Activated T-helper 17 cell treated with anti-CD3 and anti-CD28 coated beads, Interleukin-2, amount 50 U/mL, for 72 hours (primary cell): ENCODE results near the gene WIPF1. TPM values are rescaled to one million over a fixed set of nuclear protein-coding genes. Genes with fewer than 3 reads are reported as not detected.

ENCODE experiments used
- ATAC-seq: fragments of 150-1000 bp; cut with Tn5 transposase; replicated peaks from 2 replicates; pipeline ENCODE4 v1.10.0; 2021; ENCODE audit warnings: mild to moderate bottlenecking, moderate library complexity
- H3K27ac Mint-ChIP-seq: one replicate; pipeline ENCODE4 v1.8.0; 2022; ENCODE audit warnings: mixed read lengths
- H3K27me3 Mint-ChIP-seq: one replicate; pipeline ENCODE4 v1.8.0; 2022; ENCODE audit warnings: mixed read lengths
- H3K36me3 Mint-ChIP-seq: one replicate; pipeline ENCODE4 v1.8.0; 2022; ENCODE audit warnings: low read depth, mild to moderate bottlenecking, mixed read lengths
- H3K4me1 Mint-ChIP-seq: one replicate; pipeline ENCODE4 v1.8.0; 2022; ENCODE audit warnings: mixed read lengths
- H3K4me3 Mint-ChIP-seq: one replicate; pipeline ENCODE4 v1.8.0; 2022; ENCODE audit warnings: mild to moderate bottlenecking, mixed read lengths
- H3K9me3 Mint-ChIP-seq: one replicate; pipeline ENCODE4 v1.8.0; 2022; ENCODE audit warnings: mixed read lengths
- total RNA-seq, 2 donors: library from RNA; stranded (reverse); gene quantifications; one replicate each; pipeline ENCODE4 v1.2.3, GENCODE V29; 2022

Gene WIPF1
- total RNA-seq, 2 donors from 2014 or later, result 180 to 334 TPM

DNA sequence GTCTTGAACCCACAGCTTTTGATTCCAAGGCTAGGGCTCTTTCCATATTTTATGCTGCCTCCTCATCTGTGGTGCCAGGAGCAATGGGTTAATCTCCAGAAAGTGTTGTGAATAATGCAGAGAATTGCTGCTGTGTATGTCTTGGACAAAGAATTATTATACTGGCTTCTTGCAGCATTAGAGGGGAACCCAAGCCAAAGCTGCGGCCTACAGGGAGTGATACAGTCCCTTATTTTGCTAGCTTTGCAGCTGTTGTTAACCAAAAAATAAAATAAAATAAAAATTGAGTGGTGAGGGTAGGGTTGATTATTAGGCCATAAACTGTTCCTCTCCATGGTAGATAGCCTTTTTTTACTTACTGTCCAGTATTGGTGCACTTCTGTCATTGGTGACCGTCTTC is 16.7 kb downstream of the WIPF1 start:
- Mint-ChIP-seq H3K27me3 (no peaks in the 10 kb centered on the region), H3K4me1 (peaks cover 25% of the 10 kb centered on the region), H3K9me3 (no peaks in the 10 kb centered on the region), H3K4me3 (peak overlapping the region; percentile 55), H3K27ac (peak overlapping the region; percentile 66), H3K36me3 (peaks cover 100% of the 10 kb centered on the region)
- ATAC-seq, result no peak

GRCh38 chr2:174577967-174578589 is 19.5 kb downstream of the WIPF1 start:
- H3K27ac Mint-ChIP-seq, result peak overlapping the region; percentile 17
- H3K27me3 Mint-ChIP-seq, result no peaks in the 10 kb centered on the region
- no peak overlapping the region for H3K4me3 Mint-ChIP-seq
- H3K4me1 Mint-ChIP-seq, result peaks cover 31% of the 10 kb centered on the region
- H3K36me3 Mint-ChIP-seq, result peaks cover 100% of the 10 kb centered on the region
- ATAC-seq, result peak; percentile 58
- no peaks in the 10 kb centered on the region for H3K9me3 Mint-ChIP-seq

- peak overlapping the region; percentile 59 for H3K27ac Mint-ChIP-seq
- no peak overlapping the region for H3K4me3 Mint-ChIP-seq
- H3K9me3 Mint-ChIP-seq, result no peaks in the 10 kb centered on the region
- ATAC-seq, result no peak
- no peaks in the 10 kb centered on the region for H3K27me3 Mint-ChIP-seq
- peaks cover 31% of the 10 kb centered on the region for H3K4me1 Mint-ChIP-seq
- peaks cover 100% of the 10 kb centered on the region for H3K36me3 Mint-ChIP-seq
These were observed 22.4 kb downstream of the WIPF1 start for GRCh38 chr2:174575124-174575776.

- H3K9me3 Mint-ChIP-seq, result no peaks in the 10 kb centered on the region
- peak overlapping the region; percentile 54 for H3K4me3 Mint-ChIP-seq
- no peak for ATAC-seq
- peaks cover 100% of the 10 kb centered on the region for H3K36me3 Mint-ChIP-seq
- peak overlapping the region; percentile 70 for H3K27ac Mint-ChIP-seq
- H3K27me3 Mint-ChIP-seq, result no peaks in the 10 kb centered on the region
- peaks cover 34% of the 10 kb centered on the region for H3K4me1 Mint-ChIP-seq
These were observed 22.9 kb downstream of the WIPF1 start for GRCh38 chr2:174574657-174575056.

DNA sequence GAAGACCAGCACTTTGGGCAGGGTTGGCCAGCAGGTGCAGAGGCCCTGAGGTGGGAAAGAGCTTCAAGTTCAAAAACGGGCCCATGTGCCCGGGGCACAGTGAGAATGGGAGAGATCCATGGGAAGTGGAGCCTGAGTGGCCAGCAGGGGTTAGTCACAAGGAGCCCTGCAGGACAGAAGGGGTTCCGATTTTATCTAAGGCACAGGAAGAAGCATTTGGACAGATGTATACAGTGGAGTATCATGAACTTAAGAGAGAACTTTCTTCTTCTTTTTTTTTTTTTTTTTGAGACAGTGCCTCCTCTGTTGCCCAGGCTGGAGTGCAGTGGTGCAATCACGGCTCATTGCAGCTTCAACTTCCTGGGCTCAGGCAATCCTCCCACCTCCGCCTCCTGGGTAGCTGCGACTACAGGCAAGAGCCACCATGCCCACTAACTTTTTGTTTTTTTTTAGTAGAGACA is 24.0 kb downstream of the WIPF1 start:
- Mint-ChIP-seq H3K27me3 (no peaks in the 10 kb centered on the region), H3K4me3 (peak overlapping the region; percentile 54), H3K27ac (peak overlapping the region; percentile 70), H3K4me1 (peaks cover 39% of the 10 kb centered on the region), H3K36me3 (peaks cover 100% of the 10 kb centered on the region), H3K9me3 (no peaks in the 10 kb centered on the region)
- peak; percentile 10 for ATAC-seq

GRCh38 chr2:174572556-174572955 is 25.0 kb downstream of the WIPF1 start:
- Mint-ChIP-seq H3K36me3 (peaks cover 100% of the 10 kb centered on the region), H3K4me3 (peak overlapping the region; percentile 54), H3K4me1 (peaks cover 39% of the 10 kb centered on the region), H3K9me3 (no peaks in the 10 kb centered on the region), H3K27me3 (no peaks in the 10 kb centered on the region), H3K27ac (peak overlapping the region; percentile 70)
- peak; percentile 88 for ATAC-seq

GRCh38 chr2:174571669-174572323 is 25.8 kb downstream of the WIPF1 start:
- Mint-ChIP-seq H3K36me3 (peaks cover 100% of the 10 kb centered on the region), H3K4me1 (peaks cover 39% of the 10 kb centered on the region), H3K27ac (peak overlapping the region; percentile 82), H3K4me3 (peak overlapping the region; percentile 59), H3K27me3 (no peaks in the 10 kb centered on the region), H3K9me3 (no peaks in the 10 kb centered on the region)
- ATAC-seq, result no peak

DNA sequence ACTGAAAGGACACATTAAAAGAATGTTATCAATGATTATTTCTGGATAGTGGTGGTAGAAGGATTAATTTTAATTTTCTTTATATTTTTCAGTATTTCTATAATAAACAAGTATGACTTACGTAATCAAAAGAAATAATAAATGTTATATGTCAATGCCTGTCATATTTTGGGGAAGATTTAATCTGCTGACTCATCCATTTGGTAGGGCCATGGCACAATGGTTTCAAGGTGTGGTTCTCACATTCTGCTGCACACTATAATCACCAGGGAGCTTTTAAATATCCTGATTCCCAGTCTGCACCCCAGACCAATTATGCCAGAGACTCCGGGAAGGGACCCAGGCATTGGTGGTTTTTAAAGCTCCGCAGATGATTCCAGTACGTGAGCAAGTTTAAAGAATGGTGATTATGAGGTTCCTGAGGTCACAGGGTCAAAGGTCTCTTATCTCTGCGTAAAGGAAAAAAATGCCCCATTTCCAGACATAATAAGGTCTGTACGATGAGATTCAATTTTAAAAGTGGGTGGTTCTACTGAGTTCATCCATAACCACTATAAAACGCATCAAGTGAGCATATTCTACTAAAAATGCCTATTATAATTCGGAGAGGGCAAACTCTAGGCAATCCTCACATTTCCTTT is 27.2 kb downstream of the WIPF1 start:
- H3K27me3 Mint-ChIP-seq, result no peaks in the 10 kb centered on the region
- peak overlapping the region; percentile 86 for H3K27ac Mint-ChIP-seq
- ATAC-seq, result no peak
- H3K9me3 Mint-ChIP-seq, result no peaks in the 10 kb centered on the region
- H3K36me3 Mint-ChIP-seq, result peaks cover 100% of the 10 kb centered on the region
- H3K4me3 Mint-ChIP-seq, result peak overlapping the region; percentile 59
- peaks cover 36% of the 10 kb centered on the region for H3K4me1 Mint-ChIP-seq

DNA sequence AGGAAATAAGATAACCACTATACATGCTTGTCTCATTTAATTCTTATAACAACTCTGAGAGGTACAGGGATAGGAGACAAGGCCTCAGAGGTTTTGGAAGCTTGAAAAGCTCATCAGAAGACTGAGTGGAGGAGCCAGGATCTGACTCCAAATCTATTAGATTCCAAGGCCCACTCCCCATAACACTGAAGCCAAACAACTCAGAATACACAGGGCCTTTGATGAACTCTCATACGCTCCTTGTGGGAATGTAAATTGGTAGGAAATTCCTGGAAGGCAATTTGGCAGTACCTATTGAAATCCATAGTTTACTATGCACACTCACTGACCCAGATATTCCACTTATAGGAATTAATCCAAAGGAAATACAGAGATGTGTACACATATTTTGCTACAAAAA is 27.9 kb downstream of the WIPF1 start:
- Mint-ChIP-seq H3K27me3 (no peaks in the 10 kb centered on the region), H3K4me1 (peaks cover 34% of the 10 kb centered on the region), H3K36me3 (peaks cover 100% of the 10 kb centered on the region), H3K9me3 (no peaks in the 10 kb centered on the region), H3K27ac (peak overlapping the region; percentile 86), H3K4me3 (peak overlapping the region; percentile 41)
- no peak for ATAC-seq

DNA sequence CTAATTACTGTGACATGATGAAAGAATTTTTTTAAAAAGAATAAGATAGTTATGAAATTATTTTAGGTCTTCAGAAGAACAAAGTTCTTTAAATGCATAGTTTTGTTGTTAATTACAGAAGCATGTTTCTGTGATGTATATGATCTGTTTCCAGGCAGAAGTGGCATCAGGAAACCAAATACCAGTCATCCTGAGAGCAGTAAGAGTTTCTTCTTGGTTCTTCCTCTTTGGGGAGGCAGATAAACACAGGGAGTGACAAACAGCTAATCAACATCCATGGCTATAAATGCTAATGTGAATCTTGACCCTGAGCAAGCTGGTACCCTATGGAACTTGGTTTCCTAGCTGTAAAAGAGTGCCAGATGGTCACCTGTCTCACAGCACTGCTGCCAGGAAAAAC is 29.2 kb downstream of the WIPF1 start:
- peaks cover 99% of the 10 kb centered on the region for H3K36me3 Mint-ChIP-seq
- peak overlapping the region; percentile 86 for H3K27ac Mint-ChIP-seq
- peak; percentile 83 for ATAC-seq
- peaks cover 29% of the 10 kb centered on the region for H3K4me1 Mint-ChIP-seq
- no peaks in the 10 kb centered on the region for H3K27me3 Mint-ChIP-seq
- no peaks in the 10 kb centered on the region for H3K9me3 Mint-ChIP-seq
- peak overlapping the region; percentile 41 for H3K4me3 Mint-ChIP-seq

DNA sequence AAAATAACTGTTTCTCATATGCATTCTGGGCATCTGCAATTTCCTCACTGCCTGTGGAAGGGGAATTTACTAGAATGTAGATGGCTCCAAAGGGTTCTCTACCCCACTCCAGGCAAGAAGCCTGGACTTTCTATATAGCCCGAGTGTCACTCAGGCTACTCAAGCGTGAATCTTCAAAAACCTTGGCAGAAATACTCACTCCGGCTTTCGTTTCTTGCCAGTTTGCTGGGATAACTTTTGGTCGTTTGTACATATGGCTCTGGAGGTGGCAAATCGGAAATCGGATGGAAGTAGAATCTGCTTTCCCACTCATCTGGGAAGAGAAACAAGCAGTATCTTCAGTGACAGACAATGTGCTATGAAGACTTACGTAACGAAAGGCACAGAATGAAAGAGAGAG is 30.7 kb downstream of the WIPF1 start:
- Mint-ChIP-seq H3K27ac (peak overlapping the region; percentile 86), H3K27me3 (no peaks in the 10 kb centered on the region), H3K36me3 (peaks cover 99% of the 10 kb centered on the region), H3K9me3 (no peaks in the 10 kb centered on the region), H3K4me1 (peaks cover 20% of the 10 kb centered on the region), H3K4me3 (peak overlapping the region; percentile 41)
- no peak for ATAC-seq

DNA sequence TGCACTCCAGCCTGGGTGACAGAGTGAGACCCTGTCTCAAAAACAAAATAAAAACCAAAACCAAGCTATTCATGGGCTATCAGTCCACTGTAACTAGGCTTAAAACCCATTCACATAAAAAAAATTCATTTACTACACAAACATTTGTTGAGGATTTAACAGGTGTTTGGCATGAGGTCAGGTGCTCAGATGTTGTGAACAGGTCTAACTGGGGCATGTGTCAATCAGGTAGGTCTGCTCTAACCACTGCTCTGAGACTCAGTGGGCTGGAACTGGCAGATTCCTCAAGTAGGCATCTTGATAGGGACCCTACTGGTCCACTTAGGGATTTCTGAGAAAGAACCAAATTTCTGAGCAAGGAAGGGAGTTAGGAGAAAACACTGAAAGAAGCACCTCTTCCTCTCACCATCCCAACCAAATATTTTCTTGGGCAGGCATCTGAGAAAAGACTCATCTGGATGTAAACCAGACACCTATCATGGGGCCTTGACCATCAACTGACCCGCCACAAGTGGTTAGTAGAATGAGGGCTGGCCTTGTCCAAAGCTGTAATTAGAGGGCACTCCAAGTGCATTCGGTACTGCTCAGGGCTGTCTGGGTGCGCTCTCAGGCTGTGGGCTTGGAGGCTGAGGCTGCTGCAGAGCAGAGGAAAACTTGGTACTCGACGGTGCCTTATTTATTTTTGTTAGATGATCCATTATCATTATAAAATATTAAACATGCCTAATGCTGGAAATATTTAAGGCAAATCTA is 33.9 kb downstream of the WIPF1 start:
- no peaks in the 10 kb centered on the region for H3K4me1 Mint-ChIP-seq
- ATAC-seq, result no peak
- H3K27me3 Mint-ChIP-seq, result no peaks in the 10 kb centered on the region
- H3K27ac Mint-ChIP-seq, result no peak overlapping the region
- no peak overlapping the region for H3K4me3 Mint-ChIP-seq
- peaks cover 99% of the 10 kb centered on the region for H3K36me3 Mint-ChIP-seq
- no peaks in the 10 kb centered on the region for H3K9me3 Mint-ChIP-seq

DNA sequence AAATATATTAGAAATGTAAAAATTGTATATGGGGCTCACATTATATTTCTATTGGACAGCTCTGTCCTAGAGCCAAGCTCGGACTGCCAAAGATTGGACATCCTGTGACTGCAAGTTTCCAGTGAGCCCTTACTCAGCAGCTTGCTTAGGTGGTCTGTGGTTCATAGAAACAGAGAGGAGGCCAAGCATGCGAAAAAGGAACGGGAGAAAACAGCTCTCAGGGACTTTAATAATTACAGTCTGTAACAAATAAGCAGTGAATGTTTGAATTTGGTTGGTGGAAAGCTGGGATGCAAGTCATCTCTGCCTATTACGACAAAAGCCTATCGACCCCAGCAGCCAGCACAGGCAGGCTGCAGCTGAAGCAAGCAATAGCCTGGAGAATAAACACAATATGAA is 35.6 kb downstream of the WIPF1 start:
- Mint-ChIP-seq H3K27ac (peak overlapping the region; percentile 22), H3K27me3 (no peaks in the 10 kb centered on the region), H3K4me1 (no peaks in the 10 kb centered on the region), H3K36me3 (peaks cover 89% of the 10 kb centered on the region), H3K4me3 (no peak overlapping the region), H3K9me3 (no peaks in the 10 kb centered on the region)
- no peak for ATAC-seq
